Fibroblast of peridontal ligament (primary cell): Measurements from ENCODE around the gene HUNK.

Experiments
- DNase-seq: peaks from one replicate; pipeline ENCODE4 v3.0.0-alpha.2; 2010; ENCODE audit errors: extremely low read depth

The HUNK gene

GRCh38 chr21:31895077-31895835 lies 22.4 kb downstream of the HUNK start:
- DNase-seq = no peak

GRCh38 chr21:31896019-31896418 lies 23.2 kb downstream of the HUNK start:
- DNase-seq = no peak

- no peak for DNase-seq
Measured at GRCh38 chr21:31897311-31897710, 24.5 kb downstream of the HUNK start.

GRCh38 chr21:31898933-31899630 lies 26.3 kb downstream of the HUNK start:
- no peak for DNase-seq

- no peak for DNase-seq
Measured at GRCh38 chr21:31900121-31900895, 27.5 kb downstream of the HUNK start.

GRCh38 chr21:31901315-31901714 lies 28.5 kb downstream of the HUNK start:
- DNase-seq = no peak

- DNase-seq = no peak
Measured at GRCh38 chr21:31902438-31902837, 29.6 kb downstream of the HUNK start.

- no peak for DNase-seq
Measured at GRCh38 chr21:31903896-31904295, 31.1 kb downstream of the HUNK start.

GRCh38 chr21:31905503-31906451 lies 33.0 kb downstream of the HUNK start:
- DNase-seq = no peak

- no peak for DNase-seq
Measured at GRCh38 chr21:31908106-31909031, 35.5 kb downstream of the HUNK start.

GRCh38 chr21:31909153-31910073 lies 36.6 kb downstream of the HUNK start:
- DNase-seq = no peak

- DNase-seq = no peak
Measured at GRCh38 chr21:31910074-31910470, 37.3 kb downstream of the HUNK start.

GRCh38 chr21:31911138-31911907 lies 38.5 kb downstream of the HUNK start:
- DNase-seq = no peak

GRCh38 chr21:31912501-31912900 lies 39.7 kb downstream of the HUNK start:
- no peak for DNase-seq

- no peak for DNase-seq
Measured at GRCh38 chr21:31913182-31913608, 40.4 kb downstream of the HUNK start.

GRCh38 chr21:31914472-31914871 lies 41.7 kb downstream of the HUNK start:
- DNase-seq = no peak

- no peak for DNase-seq
Measured at GRCh38 chr21:31915566-31915965, 42.7 kb downstream of the HUNK start.

GRCh38 chr21:31917108-31917507 lies 44.3 kb downstream of the HUNK start:
- no peak for DNase-seq
